M059J (cell line): ENCODE measurements around the gene ATP8A1. TPM values are rescaled to one million over a fixed set of nuclear protein-coding genes. Genes with fewer than 3 reads are reported as not detected.

Experiments
- DNase-seq: peaks from one replicate; pipeline ENCODE4 v3.0.0-alpha.2; 2012; ENCODE audit warnings: low read depth
- total RNA-seq: library from RNA; depleted of rRNA; stranded (reverse); fragments of >200 nt; shearing (Covaris generic); gene quantifications from 2 replicates; pipeline ENCODE4 v1.2.3, GENCODE V29; 2014

The ATP8A1 gene
- total RNA-seq, 1 experiment from 2014 or later, result 0.81 TPM

DNA sequence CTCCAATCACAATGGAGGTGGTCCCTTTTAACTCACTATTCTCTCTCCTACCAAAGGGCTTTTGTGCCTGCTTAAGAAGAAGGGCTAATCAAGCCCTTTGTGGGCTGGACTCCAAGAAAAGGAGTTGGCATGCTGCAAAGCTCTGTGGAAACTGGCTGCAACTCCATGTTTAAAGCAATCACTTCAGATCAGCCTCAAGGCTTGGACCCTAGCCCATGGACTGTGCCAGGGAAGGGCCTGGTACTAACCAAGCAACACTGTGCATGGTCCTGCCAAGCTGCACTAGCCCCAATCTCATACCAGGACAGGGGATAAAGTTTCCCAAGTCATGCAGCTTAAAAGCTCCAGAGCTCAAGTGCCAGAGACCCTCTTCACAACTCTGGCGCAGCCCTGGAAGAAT lies 86.7 kb downstream of the ATP8A1 start:
- no peak for DNase-seq

DNA sequence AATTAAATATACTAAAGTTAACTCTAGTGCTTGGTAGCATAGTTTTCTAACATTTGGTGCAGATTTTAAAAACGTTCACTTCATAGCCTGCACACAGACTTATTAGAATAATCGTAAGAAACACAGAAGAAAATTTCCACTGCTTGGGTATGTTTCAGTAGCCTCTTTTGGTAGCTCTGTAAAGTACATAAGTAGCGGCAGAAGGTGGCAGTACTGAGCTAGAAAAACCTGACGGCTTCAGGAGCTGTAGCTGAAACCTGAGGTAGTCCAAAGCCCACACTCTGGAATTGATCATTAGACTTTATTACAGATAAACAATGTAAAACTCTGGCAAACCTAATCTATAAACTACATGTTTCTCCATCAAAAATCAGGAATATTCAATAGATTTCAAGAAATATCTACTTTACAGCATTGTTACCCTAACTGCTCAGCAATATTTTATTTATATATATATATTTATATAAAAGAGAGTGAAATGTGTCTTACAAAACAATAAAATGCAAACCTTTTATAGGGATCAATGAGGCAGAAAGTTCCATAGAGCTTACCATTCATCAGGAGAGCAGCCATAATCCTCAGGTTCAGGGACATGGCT lies 88.2 kb downstream of the ATP8A1 start:
- peak; percentile 64 for DNase-seq

DNA sequence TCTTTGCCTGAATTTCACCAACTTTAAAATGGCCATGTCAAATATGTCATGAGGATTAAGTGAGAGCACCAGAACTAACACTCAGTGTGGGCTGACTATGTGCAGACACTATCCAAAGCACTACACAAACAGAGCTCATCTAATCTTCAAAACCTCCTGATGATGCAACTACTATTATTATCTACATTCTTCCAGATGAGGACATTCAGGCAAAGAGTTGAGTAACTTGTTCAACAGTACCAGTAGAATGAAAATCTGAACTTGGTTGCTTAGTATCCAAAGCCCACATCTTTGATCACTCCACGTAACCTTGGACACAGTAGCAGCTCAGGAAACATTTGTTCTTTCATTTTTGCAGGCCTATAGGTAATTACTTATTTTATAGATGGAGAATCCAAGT lies 90.1 kb downstream of the ATP8A1 start:
- no peak for DNase-seq

DNA sequence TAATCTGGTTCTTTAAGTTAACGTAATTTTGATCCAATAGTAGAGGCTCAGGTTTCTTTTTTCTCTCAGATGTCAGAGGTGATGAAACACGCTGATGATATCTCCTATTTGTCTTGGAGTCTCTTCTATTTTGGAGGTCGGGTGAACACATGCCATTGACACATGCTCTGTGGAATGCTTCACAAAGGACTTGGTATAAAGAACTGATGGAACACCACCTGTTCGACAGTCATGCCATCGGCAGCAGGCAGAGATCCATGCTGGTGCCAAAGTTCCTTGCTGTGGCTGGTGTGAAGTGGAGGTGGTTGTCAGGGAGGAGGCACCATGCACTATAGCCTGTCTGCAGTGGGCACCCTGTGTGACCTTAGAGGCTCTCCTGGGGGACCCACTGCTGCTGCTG lies 94.9 kb downstream of the ATP8A1 start:
- DNase-seq, result peak; percentile 24

DNA sequence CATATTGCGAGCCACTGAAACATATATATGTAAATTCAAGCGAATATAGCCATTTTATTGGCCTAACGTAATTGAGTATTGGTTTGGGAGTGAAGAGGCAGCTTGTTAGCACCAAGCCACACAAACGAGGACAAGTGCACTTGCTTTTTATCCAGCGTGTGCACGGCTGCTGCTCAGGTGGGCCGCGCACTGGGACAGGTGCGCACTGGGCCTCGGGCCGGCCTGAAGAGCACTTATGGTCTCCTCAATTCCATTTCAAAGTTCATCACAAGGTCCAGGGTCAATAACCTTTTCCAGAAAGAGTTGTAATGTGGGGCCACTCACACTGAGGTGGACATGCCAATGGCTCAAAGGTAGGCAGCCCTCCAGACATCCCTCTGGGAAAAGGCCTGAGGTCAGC lies 95.9 kb downstream of the ATP8A1 start:
- no peak for DNase-seq

DNA sequence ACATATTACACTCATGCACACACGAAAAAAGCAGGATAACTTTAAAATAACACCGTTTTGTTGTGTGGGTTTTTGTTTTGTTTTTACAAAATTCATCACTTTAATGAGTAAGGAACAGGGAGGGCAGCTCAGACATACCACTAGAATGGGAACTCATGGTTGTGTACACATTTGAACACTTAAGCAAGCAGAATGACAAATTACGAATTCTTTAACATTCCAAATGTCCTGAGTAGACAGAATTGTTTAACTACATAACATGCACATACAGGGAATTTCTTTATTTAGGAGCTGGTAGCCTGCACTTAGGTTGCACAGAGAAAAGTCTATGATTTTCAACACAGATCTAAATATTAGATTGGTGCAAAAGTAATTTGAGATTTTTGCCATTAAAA lies 96.4 kb downstream of the ATP8A1 start:
- no peak for DNase-seq

DNA sequence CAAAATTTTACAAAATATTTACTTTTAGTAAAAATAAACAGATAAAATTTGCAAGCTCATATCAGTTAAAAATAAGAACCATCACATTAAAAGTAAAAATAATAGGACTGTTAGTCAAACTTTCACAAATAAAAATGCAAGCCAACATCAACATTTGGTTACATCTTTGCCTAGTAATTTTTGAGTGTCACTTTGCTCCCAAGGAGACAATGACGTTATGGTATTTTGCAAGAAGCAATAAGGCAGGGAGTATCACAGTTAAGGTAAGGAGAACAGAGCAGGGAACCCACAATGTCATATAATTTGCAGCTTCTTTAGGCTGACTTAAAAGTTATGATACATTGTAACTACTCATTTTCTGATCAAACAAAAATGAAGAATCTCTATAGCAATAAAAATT lies 98.7 kb downstream of the ATP8A1 start:
- DNase-seq, result no peak

DNA sequence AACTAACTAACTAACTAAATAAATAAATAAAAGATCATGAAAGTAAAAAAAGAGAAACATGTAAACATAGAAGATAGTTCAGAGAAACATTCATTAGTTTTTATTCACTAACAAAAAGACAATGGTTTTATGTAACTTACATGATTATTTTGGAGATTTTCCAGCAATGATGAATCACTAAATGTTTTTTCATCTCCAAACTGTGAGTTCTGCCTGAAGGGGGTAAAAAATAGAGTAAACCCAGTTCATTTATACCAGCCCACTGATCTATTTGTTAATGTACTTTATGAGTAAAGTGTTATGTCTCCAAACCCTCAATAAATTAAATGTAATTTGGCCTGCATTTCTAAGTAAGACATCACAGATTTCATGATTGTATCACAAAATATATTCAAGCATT lies 101.1 kb downstream of the ATP8A1 start:
- DNase-seq, result peak; percentile 54

DNA sequence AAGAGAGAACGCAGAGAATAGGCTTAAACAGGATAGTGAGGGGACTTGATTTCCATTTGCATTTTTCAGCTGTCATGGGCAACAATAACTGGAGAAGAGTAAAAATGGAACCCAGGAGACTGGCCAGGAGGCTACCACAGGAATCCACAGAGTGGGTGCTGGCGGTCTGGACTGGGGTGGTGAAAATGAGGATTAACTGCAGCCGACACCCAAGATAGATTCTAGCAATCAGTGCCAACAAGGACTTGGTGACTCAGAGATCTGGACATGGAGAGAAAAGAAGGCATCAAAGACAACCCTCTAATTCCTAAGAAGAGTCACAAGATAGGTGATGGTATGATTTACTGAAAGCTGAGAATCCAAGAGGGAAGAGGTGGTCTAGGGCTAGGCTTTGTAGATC lies 102.8 kb downstream of the ATP8A1 start:
- DNase-seq, result peak; percentile 25

DNA sequence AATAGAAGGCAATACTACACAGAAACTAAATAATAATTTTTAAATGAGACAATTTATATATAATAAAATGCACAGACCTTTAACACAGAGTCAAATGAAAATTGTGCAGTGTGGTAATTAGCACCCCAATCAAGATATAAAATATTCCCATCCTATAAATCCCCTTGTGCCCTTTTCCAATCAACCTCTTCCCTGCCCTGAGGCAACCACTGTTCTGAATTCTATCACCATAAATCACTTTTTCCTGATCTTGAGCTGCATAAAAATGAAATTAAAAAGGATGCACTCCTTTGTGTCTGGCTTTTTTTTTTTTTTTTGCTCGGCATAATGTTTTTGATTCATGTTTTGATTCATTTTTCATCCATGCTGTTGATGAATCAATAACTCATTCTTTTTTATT lies 107.0 kb downstream of the ATP8A1 start:
- DNase-seq, result no peak

DNA sequence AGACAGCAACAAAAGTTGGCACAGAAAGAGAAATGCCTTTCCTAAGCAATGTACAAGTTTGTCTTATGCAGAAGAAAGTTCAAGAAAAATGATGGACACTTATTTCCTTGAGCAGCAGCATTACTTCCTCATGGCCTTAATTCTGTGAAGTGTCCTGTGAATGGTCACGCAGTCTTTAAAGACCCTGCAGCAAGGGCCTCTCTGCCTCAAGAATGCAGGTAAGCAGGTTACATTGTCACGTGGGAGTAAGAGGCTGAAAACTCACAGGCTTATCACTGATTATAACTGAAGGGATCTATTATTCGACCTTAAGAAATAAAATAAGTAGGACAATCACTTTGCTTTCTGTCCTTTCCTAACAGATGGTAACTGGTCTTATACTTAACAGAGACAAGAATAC lies 109.1 kb downstream of the ATP8A1 start:
- DNase-seq, result no peak

DNA sequence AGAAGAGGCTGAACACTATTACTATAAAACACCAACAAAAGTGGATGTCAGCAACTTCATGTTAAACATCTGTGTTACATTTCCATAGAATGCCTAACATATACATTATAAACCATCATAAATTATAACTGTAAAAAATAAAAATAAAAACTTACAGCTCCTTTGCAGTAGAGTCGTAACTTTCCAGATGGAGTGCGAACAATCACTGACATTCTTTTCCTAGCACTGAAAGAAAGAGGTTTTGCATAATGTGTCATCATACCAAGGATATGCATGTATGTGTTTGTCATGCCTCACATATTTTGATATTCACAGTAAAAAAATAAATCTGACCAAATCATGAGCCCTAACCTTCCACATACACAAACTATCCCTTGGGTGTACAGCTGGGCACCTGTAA lies 113.1 kb downstream of the ATP8A1 start:
- no peak for DNase-seq

DNA sequence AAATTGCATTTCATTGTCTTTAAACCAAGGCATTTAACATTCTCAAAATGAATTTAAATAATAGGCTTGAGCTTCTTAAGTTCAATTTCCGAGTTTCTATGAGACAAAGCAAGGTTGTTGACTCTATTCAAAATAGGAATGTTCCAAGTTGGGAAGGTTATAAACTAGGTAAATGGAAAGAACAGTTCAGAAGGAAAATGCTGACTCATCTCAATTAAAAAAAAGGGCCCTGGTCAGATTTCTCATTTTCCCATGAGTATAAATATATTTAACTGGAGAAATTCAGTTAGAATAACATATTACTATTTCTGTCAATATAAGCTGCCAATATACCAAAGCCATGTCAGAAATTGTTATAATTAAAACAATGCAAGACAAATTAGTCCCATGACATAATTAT lies 113.8 kb downstream of the ATP8A1 start:
- DNase-seq, result no peak

DNA sequence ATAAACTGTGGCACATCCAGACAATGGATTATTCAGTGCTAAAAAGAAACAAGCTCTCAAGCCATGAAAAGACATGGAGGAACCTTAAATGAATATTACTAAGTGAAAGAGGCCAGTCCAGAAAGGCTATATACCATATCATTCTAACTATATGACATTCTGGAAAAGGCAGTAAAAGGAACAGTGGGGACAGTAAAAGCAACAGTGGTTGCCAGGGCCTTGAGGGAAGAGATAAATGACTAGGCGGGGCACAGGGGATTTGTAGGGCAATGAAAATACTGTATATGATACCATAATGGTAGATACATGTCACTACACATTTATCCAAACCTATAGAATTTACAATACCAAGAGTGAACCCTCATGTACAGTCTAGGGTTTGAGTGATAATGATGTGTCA lies 115.3 kb downstream of the ATP8A1 start:
- no peak for DNase-seq

DNA sequence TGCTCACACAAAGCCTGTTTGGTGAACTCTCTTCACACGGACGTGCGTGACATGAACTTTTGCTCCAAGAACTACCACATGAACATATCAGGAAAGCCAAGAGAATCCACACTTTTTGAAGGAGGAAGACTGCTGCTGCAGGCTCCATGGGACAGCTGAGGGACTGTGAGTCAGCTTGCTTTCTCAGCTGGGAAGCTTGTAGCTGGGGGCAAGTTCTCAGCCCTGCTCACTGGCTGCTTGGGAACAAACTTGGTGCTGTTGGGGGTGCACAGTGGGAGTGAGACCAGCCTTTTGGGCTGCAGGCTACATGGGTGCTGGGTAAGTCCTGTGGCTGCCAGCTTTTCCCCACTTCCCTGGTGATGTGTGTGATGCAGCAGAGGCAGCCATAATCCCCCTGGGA lies 123.9 kb downstream of the ATP8A1 start:
- peak; percentile 8 for DNase-seq

DNA sequence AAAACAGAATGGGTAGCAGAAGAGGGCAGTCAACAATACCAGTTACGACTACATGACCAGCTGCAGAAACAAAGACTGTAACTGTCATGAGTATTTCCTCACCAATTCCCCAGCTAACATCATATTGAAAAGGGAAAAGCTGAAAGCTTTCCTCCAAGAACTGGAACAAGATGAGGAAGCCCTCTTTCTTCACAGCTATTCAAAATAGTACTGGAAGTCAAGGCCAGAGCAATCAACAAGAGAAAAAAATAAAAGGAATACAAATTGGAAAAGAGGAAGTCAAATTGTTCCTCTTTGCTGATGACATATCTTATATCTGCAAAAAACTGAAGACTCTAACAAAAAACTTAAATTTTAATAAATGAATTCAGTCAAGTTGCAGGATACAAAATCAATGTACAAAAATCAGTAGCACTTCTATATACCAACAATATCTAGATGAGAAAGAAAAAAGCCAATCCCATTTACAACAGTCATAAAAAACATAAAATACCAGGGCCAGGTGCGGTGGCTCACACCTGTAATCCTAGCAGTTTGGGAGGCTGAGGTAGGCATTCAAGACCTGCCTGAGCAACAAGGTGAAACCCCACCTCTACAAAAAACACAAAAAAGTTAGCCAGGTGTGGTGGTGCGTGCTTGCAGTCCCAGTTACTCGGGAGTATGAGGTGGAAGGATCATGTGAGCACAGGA lies 125.4 kb downstream of the ATP8A1 start:
- no peak for DNase-seq

DNA sequence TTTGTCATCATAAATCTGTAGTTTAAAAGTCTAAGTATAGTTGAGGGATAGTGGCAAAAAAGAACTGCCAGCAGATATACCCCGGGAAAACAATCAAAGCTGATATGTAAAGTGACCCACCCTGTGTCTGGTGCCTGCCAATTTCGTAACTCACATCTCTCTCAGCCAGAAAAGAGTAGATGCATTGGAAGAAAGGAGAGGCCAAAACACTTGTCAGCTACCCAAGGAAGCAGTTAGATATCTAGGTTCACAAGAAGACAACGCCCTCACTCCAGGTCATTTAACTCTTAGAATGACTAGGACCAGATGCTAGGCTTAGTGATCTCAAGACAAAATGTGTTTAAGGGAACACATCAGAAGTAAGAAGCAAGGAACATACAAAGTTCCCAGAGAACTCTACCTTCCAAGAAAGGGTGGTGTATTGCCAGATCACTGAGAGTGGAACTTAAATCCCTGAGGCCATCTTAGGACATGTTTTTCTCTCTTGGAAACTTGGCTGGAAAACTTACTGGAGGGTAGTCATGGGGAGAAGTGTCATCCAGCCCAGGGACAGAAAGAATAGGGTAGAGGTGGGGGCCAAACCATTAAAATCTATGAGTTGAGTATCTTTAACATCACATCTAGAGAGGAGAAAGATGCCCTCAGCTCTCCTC lies 133.7 kb downstream of the ATP8A1 start:
- no peak for DNase-seq

DNA sequence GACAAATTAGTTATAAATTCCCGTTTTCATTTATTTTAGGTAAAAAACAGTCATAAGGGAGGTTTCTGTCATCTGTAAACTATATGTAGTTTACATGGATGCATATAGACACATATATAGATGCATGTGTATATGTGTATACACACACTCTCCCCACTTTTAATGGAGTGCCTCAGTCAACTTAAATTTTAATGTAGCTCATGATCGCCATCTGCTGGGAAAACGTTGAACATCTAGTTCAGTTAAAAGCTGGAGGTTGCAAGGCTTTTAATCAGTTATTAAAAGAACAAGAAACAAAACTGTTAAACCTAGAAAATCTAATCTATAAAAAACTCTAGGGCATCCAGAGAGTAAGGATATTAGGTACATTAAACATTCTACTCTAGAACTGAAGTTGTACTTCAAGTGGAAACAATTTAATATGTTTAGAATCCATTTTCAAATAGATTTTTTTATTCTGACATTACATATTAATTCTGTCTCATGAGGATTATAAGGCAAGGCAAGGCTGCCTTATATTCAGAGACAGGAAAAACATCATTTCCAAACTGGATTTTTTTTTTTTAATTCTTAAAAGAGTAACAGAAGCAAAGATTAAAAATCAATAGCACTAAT lies 137.0 kb downstream of the ATP8A1 start:
- DNase-seq, result peak; percentile 42

DNA sequence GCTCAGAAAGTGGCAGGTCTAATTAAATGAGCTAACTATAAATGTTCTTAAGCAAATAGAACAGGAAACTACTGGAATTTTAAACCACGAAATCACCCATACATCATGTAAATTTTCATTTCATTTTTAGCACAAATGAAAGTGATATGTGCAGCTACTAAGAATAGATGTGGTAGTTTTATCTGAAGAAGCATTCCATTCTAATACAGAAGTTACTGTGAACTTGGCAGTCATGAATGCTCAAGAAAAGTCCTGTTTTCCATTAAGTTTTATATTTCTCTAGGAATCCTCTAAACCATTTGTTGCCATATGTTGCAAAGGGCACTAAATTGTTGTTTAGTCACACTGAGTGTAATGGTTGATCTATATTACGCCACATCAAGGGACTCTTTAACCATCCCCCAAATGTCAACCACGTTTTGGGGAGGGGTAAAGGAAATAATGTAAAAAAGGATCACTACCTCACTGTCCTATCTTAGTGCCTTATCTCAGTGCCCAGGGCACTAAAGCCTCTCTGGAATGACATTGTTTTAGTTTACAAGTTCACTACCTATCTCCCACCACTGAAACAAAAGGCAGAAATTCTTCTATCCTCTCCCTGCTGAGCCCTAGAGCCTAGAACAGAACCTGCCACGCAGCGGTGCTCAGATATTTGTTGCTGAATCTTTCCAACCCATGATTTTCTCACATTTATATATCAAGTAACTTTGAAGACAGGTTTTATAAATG lies 141.6 kb downstream of the ATP8A1 start:
- no peak for DNase-seq

DNA sequence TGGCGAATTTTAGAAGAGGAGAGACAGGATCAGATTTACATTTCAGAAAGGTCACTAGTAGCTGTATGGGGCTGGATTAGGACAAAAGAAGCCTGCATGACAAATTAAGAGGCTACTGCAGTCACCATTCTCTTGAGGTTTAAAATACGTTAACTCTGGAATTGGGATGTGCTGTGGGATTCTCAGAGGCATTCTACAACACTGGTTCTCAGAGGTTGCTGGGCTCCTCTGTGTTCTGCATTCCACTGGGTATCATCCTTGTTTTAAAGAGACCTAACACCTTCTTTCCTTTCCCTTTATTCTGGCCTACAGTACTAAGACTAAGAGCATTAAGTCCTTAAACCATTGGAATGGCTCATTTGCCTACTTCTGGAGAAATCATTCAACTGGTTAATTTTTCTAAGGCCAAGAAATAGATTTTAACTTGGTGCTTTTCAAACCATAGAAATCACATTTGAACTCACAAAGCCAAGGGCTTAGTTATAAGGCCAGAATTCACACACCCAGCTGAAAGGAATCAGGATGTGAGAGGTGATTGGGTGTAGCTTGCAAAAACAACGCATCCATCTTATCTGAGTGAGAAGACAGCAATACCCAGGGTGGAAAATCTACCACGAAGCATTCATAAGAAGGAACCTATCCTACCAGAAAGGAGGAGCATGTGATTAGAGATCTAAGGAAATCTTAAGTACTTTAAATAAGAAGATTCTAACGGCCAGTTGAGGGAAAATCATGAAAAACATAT lies 143.0 kb downstream of the ATP8A1 start:
- no peak for DNase-seq

DNA sequence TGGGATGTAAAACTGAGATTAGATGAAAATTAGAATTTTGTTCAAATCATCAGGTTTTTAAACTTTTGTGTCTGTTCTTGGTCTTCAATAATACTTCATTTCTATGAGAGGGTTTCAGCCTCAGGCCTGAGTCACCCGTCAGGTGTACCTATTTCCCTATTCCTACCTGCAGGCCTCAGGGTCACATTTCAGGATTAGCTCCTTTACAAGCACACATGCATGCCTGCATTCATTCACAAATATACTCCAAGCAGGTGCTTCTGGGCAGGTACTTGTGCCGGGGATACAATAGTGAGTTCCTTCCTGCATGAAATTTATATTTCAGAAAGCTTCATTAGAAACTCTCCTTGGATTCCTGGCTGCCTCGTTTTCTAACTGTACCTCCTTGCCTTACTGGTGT lies 144.7 kb downstream of the ATP8A1 start:
- DNase-seq, result no peak

DNA sequence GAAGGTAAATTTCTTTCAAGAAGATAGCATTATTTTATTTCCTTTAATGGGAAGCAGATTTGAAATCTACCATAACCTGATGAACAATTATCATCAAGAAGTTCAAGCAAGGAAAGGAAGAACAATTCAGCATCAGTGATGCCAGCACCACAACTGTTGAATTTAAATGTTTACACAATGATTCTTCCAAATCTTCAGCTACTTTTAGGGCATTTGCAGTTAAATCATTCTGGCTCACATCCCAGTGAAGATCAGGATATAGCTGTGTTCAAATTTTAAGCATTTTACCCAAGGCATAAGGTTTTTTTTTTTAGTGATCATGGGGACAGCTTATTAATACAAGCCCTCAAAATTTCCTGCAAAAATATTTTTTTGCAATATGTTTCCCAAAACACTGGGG lies 146.7 kb downstream of the ATP8A1 start:
- no peak for DNase-seq
